Endothelial cell (in vitro differentiated cells): ENCODE measurements around the gene PLP2. TPM values are rescaled to one million over a fixed set of nuclear protein-coding genes. Genes with fewer than 3 reads are reported as not detected.

Source experiments
- DNase-seq: peaks from one replicate; pipeline ENCODE4 v3.0.0; 2021; ENCODE audit warnings: low spot score
- H3K27ac Mint-ChIP-seq: one replicate; pipeline ENCODE4 v1.8.0; 2021; ENCODE audit warnings: mixed read lengths, inconsistent platforms; ENCODE audit not compliant: unreplicated experiment
- H3K27me3 Mint-ChIP-seq: one replicate; pipeline ENCODE4 v1.8.0; 2021; ENCODE audit warnings: mild to moderate bottlenecking, moderate library complexity, mixed read lengths, inconsistent platforms; ENCODE audit not compliant: unreplicated experiment
- H3K36me3 Mint-ChIP-seq: one replicate; pipeline ENCODE4 v1.8.0; 2021; ENCODE audit warnings: mild to moderate bottlenecking, low read depth, mixed read lengths, inconsistent platforms; ENCODE audit not compliant: unreplicated experiment
- H3K4me1 Mint-ChIP-seq: one replicate; pipeline ENCODE4 v1.8.0; 2021; ENCODE audit warnings: mild to moderate bottlenecking, mixed read lengths, inconsistent platforms; ENCODE audit not compliant: unreplicated experiment
- H3K4me3 Mint-ChIP-seq: one replicate; pipeline ENCODE4 v1.8.0; 2021; ENCODE audit warnings: mild to moderate bottlenecking, mixed read lengths, inconsistent platforms; ENCODE audit not compliant: unreplicated experiment
- H3K9me3 Mint-ChIP-seq: one replicate; pipeline ENCODE4 v1.8.0; 2021; ENCODE audit warnings: mixed read lengths, inconsistent platforms; ENCODE audit not compliant: unreplicated experiment
- total RNA-seq: library from RNA; stranded (reverse); fragmentation: NEBNext Ultra II Directional; extraction: Animal tissue kit (Norgen Biotek cat#: 25700); gene quantifications from one replicate; pipeline ENCODE4 v1.2.1, GENCODE V29; 2021; ENCODE audit not compliant: unreplicated experiment
- TF ChIP-seq, protein P1 (sequence below): fragments of 200-600 bp; sonication (generic); IDR thresholded peaks from one replicate; pipeline ENCODE4 v1.5.0; 2021; ENCODE audit warnings: antibody characterized with exemption; ENCODE audit not compliant: unreplicated experiment

Gene PLP2
- total RNA-seq, 1 donor from 2014 or later: 1.9 TPM

DNA sequence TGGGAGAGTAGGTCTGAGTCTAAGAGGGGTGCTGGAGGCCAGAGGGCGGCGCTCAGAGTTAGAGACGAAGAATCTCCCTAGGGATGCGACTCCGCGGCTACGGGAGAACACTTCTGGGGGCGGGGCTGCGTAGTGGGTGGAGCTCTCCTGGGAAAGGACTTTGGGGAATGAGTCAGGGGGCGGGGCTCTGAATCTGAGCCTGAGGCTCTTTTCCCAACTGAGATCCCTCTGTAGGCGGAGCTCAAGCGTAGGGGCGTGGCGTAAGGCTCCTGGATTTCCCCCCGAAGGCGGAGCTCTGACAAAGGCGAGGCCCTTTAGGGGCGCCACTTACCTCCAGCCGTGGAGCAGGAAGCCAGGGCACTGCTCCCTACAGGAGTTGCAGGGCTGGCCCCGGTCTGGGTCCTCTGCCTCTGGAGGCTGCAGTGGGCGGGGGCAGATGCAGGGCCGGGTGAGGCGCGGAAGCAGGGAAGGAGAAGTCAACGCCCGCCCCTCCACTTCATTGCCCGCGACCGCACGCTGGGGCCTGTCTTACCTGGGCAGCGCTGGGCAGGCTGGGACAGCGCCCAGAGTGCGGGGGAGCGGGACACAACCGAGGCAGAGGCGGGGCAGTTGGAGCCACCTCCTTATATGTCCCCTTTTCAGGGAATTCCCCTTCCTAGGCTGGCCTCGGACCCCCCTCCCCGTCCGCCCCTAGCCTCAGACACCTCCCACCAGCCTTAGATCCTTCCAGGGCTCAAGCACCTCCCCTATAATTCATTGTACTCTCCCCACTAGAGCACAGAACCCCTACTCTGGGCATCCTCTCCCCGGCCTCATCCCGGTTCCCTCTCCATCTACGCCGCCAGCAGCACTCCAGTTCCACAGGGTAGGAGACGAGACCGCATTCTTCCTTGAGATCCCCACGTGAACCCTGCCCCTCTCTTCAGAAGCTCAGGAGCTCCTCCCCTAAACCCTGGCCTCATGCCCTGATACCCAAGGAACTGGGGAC lies 12.9 kb downstream of the PLP2 start:
- H3K4me1 Mint-ChIP-seq: no peaks in the 10 kb centered on the region
- peak; percentile 75 for DNase-seq
- H3K36me3 Mint-ChIP-seq: peaks cover 12% of the 10 kb centered on the region
- peaks cover 4% of the 10 kb centered on the region for H3K27me3 Mint-ChIP-seq
- peak overlapping the region; percentile 85 for H3K4me3 Mint-ChIP-seq
- no peak overlapping the region for H3K27ac Mint-ChIP-seq
- TF ChIP-seq, protein P1, sequence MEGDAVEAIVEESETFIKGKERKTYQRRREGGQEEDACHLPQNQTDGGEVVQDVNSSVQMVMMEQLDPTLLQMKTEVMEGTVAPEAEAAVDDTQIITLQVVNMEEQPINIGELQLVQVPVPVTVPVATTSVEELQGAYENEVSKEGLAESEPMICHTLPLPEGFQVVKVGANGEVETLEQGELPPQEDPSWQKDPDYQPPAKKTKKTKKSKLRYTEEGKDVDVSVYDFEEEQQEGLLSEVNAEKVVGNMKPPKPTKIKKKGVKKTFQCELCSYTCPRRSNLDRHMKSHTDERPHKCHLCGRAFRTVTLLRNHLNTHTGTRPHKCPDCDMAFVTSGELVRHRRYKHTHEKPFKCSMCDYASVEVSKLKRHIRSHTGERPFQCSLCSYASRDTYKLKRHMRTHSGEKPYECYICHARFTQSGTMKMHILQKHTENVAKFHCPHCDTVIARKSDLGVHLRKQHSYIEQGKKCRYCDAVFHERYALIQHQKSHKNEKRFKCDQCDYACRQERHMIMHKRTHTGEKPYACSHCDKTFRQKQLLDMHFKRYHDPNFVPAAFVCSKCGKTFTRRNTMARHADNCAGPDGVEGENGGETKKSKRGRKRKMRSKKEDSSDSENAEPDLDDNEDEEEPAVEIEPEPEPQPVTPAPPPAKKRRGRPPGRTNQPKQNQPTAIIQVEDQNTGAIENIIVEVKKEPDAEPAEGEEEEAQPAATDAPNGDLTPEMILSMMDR: no peak
- no peaks in the 10 kb centered on the region for H3K9me3 Mint-ChIP-seq

- TF ChIP-seq, protein P1: no peak
- DNase-seq: peak; percentile 76
- H3K4me3 Mint-ChIP-seq: peak within 1 kb of the TSS; percentile 85
- no peak within 1 kb of the TSS for H3K27ac Mint-ChIP-seq
- peaks cover 5% of the 10 kb centered on the region for H3K36me3 Mint-ChIP-seq
- H3K4me1 Mint-ChIP-seq: peaks cover 5% of the 10 kb centered on the region
- no peaks in the 10 kb centered on the region for H3K9me3 Mint-ChIP-seq
- H3K27me3 Mint-ChIP-seq: peaks cover 4% of the 10 kb centered on the region
Observed at GRCh38 chrX:49186125-49187027, 14.7 kb downstream of the PLP2 start, which contains the start of gene PRICKLE3. TSS of gene PRICKLE3 (minus strand) at chrX:49186373. CDS start at chrX:49186297, 76 bp downstream.

- H3K27ac Mint-ChIP-seq: no peak overlapping the region
- H3K9me3 Mint-ChIP-seq: no peaks in the 10 kb centered on the region
- DNase-seq: no peak
- H3K27me3 Mint-ChIP-seq: peaks cover 4% of the 10 kb centered on the region
- no peak overlapping the region for H3K4me3 Mint-ChIP-seq
- peaks cover 5% of the 10 kb centered on the region for H3K36me3 Mint-ChIP-seq
- H3K4me1 Mint-ChIP-seq: peaks cover 5% of the 10 kb centered on the region
- TF ChIP-seq, protein P1: no peak
Observed at GRCh38 chrX:49187028-49187394, 15.3 kb downstream of the PLP2 start.

DNA sequence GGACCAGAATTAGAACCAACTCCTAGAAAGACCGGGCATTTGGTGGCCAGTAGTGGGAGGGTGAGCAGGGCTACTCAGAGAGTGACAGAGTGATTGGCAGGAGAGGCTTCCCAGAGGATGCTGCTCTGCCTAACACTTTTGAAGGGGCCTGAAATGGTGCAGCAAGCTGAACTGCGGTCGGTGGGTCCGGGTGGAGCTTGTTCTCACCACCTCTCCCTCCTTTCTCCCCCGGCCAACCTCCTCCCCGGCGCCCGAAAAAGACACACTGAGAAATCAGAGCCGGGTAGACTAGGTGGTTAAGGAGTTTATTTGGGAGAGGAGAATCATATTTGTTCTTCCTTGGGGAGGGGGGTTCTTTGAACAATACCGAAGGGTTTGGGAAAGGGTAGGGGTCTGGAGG lies 15.8 kb downstream of the PLP2 start:
- no peak for DNase-seq
- TF ChIP-seq, protein P1: no peak
- Mint-ChIP-seq H3K4me3 (no peak overlapping the region), H3K27me3 (peaks cover 4% of the 10 kb centered on the region), H3K27ac (peak overlapping the region; percentile 42), H3K9me3 (no peaks in the 10 kb centered on the region), H3K36me3 (peaks cover under 1% of the 10 kb centered on the region), H3K4me1 (peaks cover 5% of the 10 kb centered on the region)
